ENCODE results near the gene CSRNP2.

CSRNP2 gene

GRCh38 chr12:51065530-51065929 is 17.9 kb downstream of the CSRNP2 start:
- no peak for TF ChIP-seq CTCF (IDR thresholded peaks at IDR 0.05; ENCODE audit: borderline replicate concordance, insufficient read depth, low read depth, low read length)
- H3K4me3 ChIP-seq (ENCODE audit: low read depth, low read length): no peak overlapping the region

DNA sequence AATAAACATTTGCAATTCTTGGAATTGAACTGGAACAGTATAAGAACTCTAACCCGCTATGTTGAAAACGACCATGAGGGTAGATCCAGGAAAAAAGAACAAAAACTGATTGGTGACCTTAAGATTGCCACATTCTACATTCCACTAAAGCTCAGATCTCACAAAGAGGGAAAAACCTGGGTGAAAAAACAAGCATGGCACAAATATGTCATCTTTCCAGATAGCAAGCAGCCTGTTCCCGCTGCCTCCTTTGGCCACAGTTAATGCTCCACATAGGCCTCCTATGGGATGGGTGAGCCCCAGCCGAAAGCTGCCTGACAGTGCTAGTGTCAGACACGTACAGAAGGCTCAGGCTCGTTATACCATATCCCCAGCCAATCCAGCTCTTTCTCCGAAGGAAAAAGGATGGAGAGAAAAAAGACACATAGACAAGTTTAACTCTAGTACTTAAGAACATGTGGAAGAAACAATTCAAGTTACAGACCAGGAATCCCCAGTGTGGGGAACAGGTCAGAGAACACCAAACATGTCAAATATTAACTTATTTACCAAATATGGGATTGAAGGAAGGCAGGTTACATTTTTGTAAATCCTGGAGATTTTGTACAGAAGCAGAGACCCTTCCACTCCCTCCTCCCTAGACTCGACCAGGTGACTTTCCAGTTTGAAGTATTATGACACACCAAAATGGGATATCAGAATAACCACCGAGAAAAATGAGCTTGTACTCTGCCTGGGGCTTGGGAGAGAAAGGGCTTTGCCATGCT is 20.6 kb downstream of the CSRNP2 start:
- H3K4me3 ChIP-seq (ENCODE audit: low read depth, low read length): no peak overlapping the region
- TF ChIP-seq CTCF (IDR thresholded peaks at IDR 0.05; ENCODE audit: borderline replicate concordance, insufficient read depth, low read depth, low read length): no peak

DNA sequence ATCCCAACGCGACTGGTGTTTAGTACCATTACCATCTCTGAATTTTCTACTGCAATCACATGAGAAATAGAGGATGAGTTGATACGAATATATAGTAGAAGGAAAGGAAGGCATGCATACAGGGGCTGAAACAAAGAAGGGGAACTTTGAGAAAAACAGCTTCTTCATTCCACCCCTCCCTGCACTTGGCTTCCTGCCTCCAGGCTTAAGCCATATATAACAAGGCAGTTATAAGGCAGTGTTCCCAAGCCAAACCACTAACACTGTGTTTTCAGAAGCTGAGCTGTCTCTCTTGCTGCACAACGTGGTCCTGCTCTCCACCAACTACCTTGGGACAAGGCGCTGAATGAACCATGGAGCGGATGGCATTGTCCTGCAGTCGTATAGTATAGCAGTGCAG is 24.3 kb downstream of the CSRNP2 start:
- no peak for TF ChIP-seq CTCF (IDR thresholded peaks at IDR 0.05; ENCODE audit: borderline replicate concordance, insufficient read depth, low read depth, low read length)
- H3K4me3 ChIP-seq (ENCODE audit: low read depth, low read length): no peak overlapping the region

GRCh38 chr12:51056242-51056641 is 27.2 kb downstream of the CSRNP2 start:
- H3K4me3 ChIP-seq (ENCODE audit: low read depth, low read length): no peak overlapping the region
- no peak for TF ChIP-seq CTCF (IDR thresholded peaks at IDR 0.05; ENCODE audit: borderline replicate concordance, insufficient read depth, low read depth, low read length)

- no peak for TF ChIP-seq CTCF (IDR thresholded peaks at IDR 0.05; ENCODE audit: borderline replicate concordance, insufficient read depth, low read depth, low read length)
These were observed 28.3 kb downstream of the CSRNP2 start for GRCh38 chr12:51055060-51055459.

GRCh38 chr12:51051787-51052186 is 31.6 kb downstream of the CSRNP2 start:
- no peak for TF ChIP-seq CTCF (IDR thresholded peaks at IDR 0.05; ENCODE audit: borderline replicate concordance, insufficient read depth, low read depth, low read length)
- H3K4me3 ChIP-seq (ENCODE audit: low read depth, low read length): no peak overlapping the region

More at GRCh38 chr12:51055060-51055459, 28.3 kb downstream of the CSRNP2 start:
- H3K4me3 ChIP-seq (ENCODE audit: low read depth, low read length): no peak overlapping the region

DNA sequence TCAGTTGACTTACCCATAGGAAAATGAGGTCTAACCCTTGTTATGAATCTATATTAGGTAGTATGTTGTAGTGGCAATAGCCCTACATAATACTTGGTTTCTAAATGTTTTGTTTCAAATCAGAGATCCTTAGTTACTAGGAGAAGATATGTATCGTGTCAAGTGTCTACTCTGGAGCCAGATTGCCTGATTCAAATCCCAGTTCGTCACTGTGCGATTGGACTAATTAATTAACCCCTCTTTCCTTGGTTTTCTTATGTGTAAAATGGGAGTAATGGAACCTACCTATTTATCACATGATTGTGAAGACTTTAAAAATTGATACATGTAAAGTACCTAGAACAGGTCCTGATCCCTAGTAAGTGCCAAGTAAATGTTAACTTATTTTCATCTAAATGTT is 33.9 kb downstream of the CSRNP2 start:
- H3K4me3 ChIP-seq (ENCODE audit: low read depth, low read length): no peak overlapping the region
- TF ChIP-seq CTCF (IDR thresholded peaks at IDR 0.05; ENCODE audit: borderline replicate concordance, insufficient read depth, low read depth, low read length): no peak
